ENCODE data around the gene GPR153. TPM values are rescaled to one million over a fixed set of nuclear protein-coding genes. Genes with fewer than 3 reads are reported as not detected.

Gene GPR153
- total and polyA plus RNA-seq, 2 experiments from 2014 or later = 0.69 to 8.0 TPM

- no peaks in the 10 kb centered on the region for H3K9me3 ChIP-seq (ENCODE audit: low read depth)
- H3K4me2 ChIP-seq (ENCODE audit: unreplicated experiment) = peak overlapping the region; percentile 39
- H2AFZ ChIP-seq = no peak overlapping the region
- H4K20me1 ChIP-seq (ENCODE audit: insufficient read depth) = no peaks in the 10 kb centered on the region
- no peaks in the 10 kb centered on the region for H3K79me2 ChIP-seq (ENCODE audit: insufficient read depth)
- in situ Hi-C loops (cut with MboI) = no loop called here
- no peak for DNase-seq
- H3K27me3 ChIP-seq (replicated peaks; ENCODE audit: insufficient read depth) = no peaks in the 10 kb centered on the region
- peaks cover 8% of the 10 kb centered on the region; the same call in 1 of the 2 replicates for H3K4me1 ChIP-seq (ENCODE audit: insufficient read depth)
- 21 to 23% methylated on average over 9 to 15 of the region's 15 CpGs for WGBS, 2 experiments (ENCODE audit: low coverage in 1 of 2, low lambda C conversion rate in 2 of 2, missing lambda C conversion rate in 2 of 2)
- H3K27ac ChIP-seq = no peak overlapping the region
- no peaks in the 10 kb centered on the region for H3K36me3 ChIP-seq (ENCODE audit: low read depth)
- H3K9me2 ChIP-seq (ENCODE audit: insufficient read depth) = no peaks in the 10 kb centered on the region
- peak overlapping the region; percentile 66 for H3K4me3 ChIP-seq
- TF ChIP-seq EZH2phosphoT487 (IDR thresholded peaks at IDR 0.05; ENCODE audit: insufficient read depth, low read depth) (no peak), EZH2 (IDR thresholded peaks at IDR 0.05; ENCODE audit: insufficient read depth, poor library complexity, severe bottlenecking) (no peak)
- H3K9ac ChIP-seq = no peak overlapping the region
- no peaks in the 10 kb centered on the region for H3F3A ChIP-seq (ENCODE audit: insufficient read depth)
These were observed 707 bp upstream of the GPR153 start for GRCh38 chr1:6261615-6261995.

GRCh38 chr1:6260433-6260934, 414 bp downstream of the GPR153 start:
- TF ChIP-seq EZH2 (IDR thresholded peaks at IDR 0.05; ENCODE audit: insufficient read depth, poor library complexity, severe bottlenecking) (no peak), EZH2phosphoT487 (IDR thresholded peaks at IDR 0.05; ENCODE audit: insufficient read depth, low read depth) (no peak)
- in situ Hi-C loops (cut with MboI) = no loop called here

GRCh38 chr1:6259491-6260362, 1.2 kb downstream of the GPR153 start:
- Histone ChIP-seq H3K79me2 (ENCODE audit: insufficient read depth) (no peaks in the 10 kb centered on the region), H3K36me3 (ENCODE audit: low read depth) (no peaks in the 10 kb centered on the region), H3K4me2 (ENCODE audit: unreplicated experiment) (peak overlapping the region; percentile 67), H3K4me3 (peak overlapping the region; percentile 69), H2AFZ (no peak overlapping the region), H3K4me1 (ENCODE audit: insufficient read depth) (peaks cover 8% of the 10 kb centered on the region; the same call in 1 of the 2 replicates), H3K27me3 (replicated peaks; ENCODE audit: insufficient read depth) (no peaks in the 10 kb centered on the region), H3K9ac (peak overlapping the region; percentile 36; the same call in 1 of the 2 replicates), H3K9me3 (ENCODE audit: low read depth) (no peaks in the 10 kb centered on the region), H3K9me2 (ENCODE audit: insufficient read depth) (no peaks in the 10 kb centered on the region), H3F3A (ENCODE audit: insufficient read depth) (no peaks in the 10 kb centered on the region), H3K27ac (no peak overlapping the region), H4K20me1 (ENCODE audit: insufficient read depth) (no peaks in the 10 kb centered on the region)
- WGBS, 2 experiments (ENCODE audit: low coverage in 1 of 2, low lambda C conversion rate in 2 of 2, missing lambda C conversion rate in 2 of 2) = 3 to 5% methylated on average over 37 to 41 of the region's 46 CpGs
- in situ Hi-C loops (cut with MboI) = no loop called here
- peak; percentile 94 for DNase-seq
- TF ChIP-seq EZH2phosphoT487 (IDR thresholded peaks at IDR 0.05; ENCODE audit: insufficient read depth, low read depth) (no peak), EZH2 (IDR thresholded peaks at IDR 0.05; ENCODE audit: insufficient read depth, poor library complexity, severe bottlenecking) (no peak)

More at GRCh38 chr1:6260433-6260934, 414 bp downstream of the GPR153 start:
- H3K9ac ChIP-seq = peak overlapping the region; percentile 36
- no peak overlapping the region for H3K27ac ChIP-seq
- no peaks in the 10 kb centered on the region for H3K9me3 ChIP-seq (ENCODE audit: low read depth)
- 1 to 3% methylated on average over 31 to 57 of the region's 61 CpGs for whole genome bisulfite sequencing, 2 experiments (ENCODE audit: low coverage in 1 of 2, low lambda C conversion rate in 2 of 2, missing lambda C conversion rate in 2 of 2)
- H3K79me2 ChIP-seq (ENCODE audit: insufficient read depth) = no peaks in the 10 kb centered on the region
- no peaks in the 10 kb centered on the region for H4K20me1 ChIP-seq (ENCODE audit: insufficient read depth)
- H3K4me2 ChIP-seq (ENCODE audit: unreplicated experiment) = peak overlapping the region; percentile 67
- H3K27me3 ChIP-seq (replicated peaks; ENCODE audit: insufficient read depth) = no peaks in the 10 kb centered on the region
- H3K4me1 ChIP-seq (ENCODE audit: insufficient read depth) = peaks cover 8% of the 10 kb centered on the region; the same call in 1 of the 2 replicates
- H3K36me3 ChIP-seq (ENCODE audit: low read depth) = no peaks in the 10 kb centered on the region
- peak; percentile 51 for DNase-seq
- H3F3A ChIP-seq (ENCODE audit: insufficient read depth) = no peaks in the 10 kb centered on the region
- H2AFZ ChIP-seq = peak overlapping the region; percentile 39; the same call in 1 of the 2 replicates
- H3K4me3 ChIP-seq = peak overlapping the region; percentile 69
- no peaks in the 10 kb centered on the region for H3K9me2 ChIP-seq (ENCODE audit: insufficient read depth)

GRCh38 chr1:6258675-6259074, 2.2 kb downstream of the GPR153 start:
- H3K36me3 ChIP-seq (ENCODE audit: low read depth) = no peaks in the 10 kb centered on the region
- TF ChIP-seq EZH2 (IDR thresholded peaks at IDR 0.05; ENCODE audit: insufficient read depth, poor library complexity, severe bottlenecking) = no peak
- no peak for TF ChIP-seq EZH2phosphoT487 (IDR thresholded peaks at IDR 0.05; ENCODE audit: insufficient read depth, low read depth)
- no peaks in the 10 kb centered on the region for H4K20me1 ChIP-seq (ENCODE audit: insufficient read depth)
- no peaks in the 10 kb centered on the region for H3K9me3 ChIP-seq (ENCODE audit: low read depth)
- no peaks in the 10 kb centered on the region for H3K9me2 ChIP-seq (ENCODE audit: insufficient read depth)
- no peak overlapping the region for H3K27ac ChIP-seq
- H3K4me1 ChIP-seq (ENCODE audit: insufficient read depth) = peaks cover 8% of the 10 kb centered on the region; the same call in 1 of the 2 replicates
- no peak overlapping the region for H2AFZ ChIP-seq
- in situ Hi-C loops (cut with MboI) = no loop called here
- H3F3A ChIP-seq (ENCODE audit: insufficient read depth) = no peaks in the 10 kb centered on the region
- WGBS, 2 experiments (ENCODE audit: low coverage in 1 of 2, low lambda C conversion rate in 2 of 2, missing lambda C conversion rate in 2 of 2) = 80 to 85% methylated on average over 9 to 10 of the region's 10 CpGs
- no peaks in the 10 kb centered on the region for H3K79me2 ChIP-seq (ENCODE audit: insufficient read depth)
- H3K4me2 ChIP-seq (ENCODE audit: unreplicated experiment) = no peak overlapping the region
- DNase-seq = no peak
- no peaks in the 10 kb centered on the region for H3K27me3 ChIP-seq (replicated peaks; ENCODE audit: insufficient read depth)
- no peak overlapping the region for H3K4me3 ChIP-seq
- H3K9ac ChIP-seq = no peak overlapping the region

Measured in GM23248 (cell line).